ENCODE data around the gene NASP. TPM values are rescaled to one million over a fixed set of nuclear protein-coding genes. Genes with fewer than 3 reads are reported as not detected.

NASP gene
- total RNA-seq, 4 donors from 2014 or later = 44.2 to 79.3 (median 55.9) TPM

- peak; percentile 89 to 93 for DNase-seq (ENCODE audit: low spot score in 2 of 2)
- no peak for TF ChIP-seq CTCF (IDR thresholded peaks at IDR 0.05)
- TF ChIP-seq POLR2A (IDR thresholded peaks at IDR 0.05) = peak in 1 of 2 donors; percentile 19
- TF ChIP-seq EP300 (IDR thresholded peaks at IDR 0.05) = no peak
- TF ChIP-seq POLR2AphosphoS5 (IDR thresholded peaks at IDR 0.05) = peak in 2 of 3 donors; percentile 33 to 59
- Histone ChIP-seq H3K27me3 (no peaks in the 10 kb centered on the region), H3K27ac (peak within 1 kb of the TSS; percentile 74), H3K4me3 (peak within 1 kb of the TSS; percentile 67), H3K36me3 (no peaks in the 10 kb centered on the region), H3K9me3 (no peaks in the 10 kb centered on the region), H3K4me1 (peaks cover 26% of the 10 kb centered on the region)
- WGBS = 1% methylated on average over 34 of the region's 47 CpGs
Observed at GRCh38 chr1:45550401-45551351, 33.2 kb upstream of the NASP start, which contains the start of gene AKR1A1. Gene AKR1A1 (plus strand): TSS chr1:45550826. CDS start chr1:45561795, 10,969 bp downstream.

- H3K4me1 ChIP-seq = peaks cover 26% of the 10 kb centered on the region
- no peaks in the 10 kb centered on the region for H3K9me3 ChIP-seq
- WGBS = 6% methylated on average over 3 of the region's 3 CpGs
- peaks cover 5% of the 10 kb centered on the region for H3K36me3 ChIP-seq
- TF ChIP-seq POLR2AphosphoS5 (IDR thresholded peaks at IDR 0.05) (no peak), CTCF (IDR thresholded peaks at IDR 0.05) (no peak), EP300 (IDR thresholded peaks at IDR 0.05) (no peak), POLR2A (IDR thresholded peaks at IDR 0.05) (no peak)
- peak overlapping the region; percentile 67 for H3K4me3 ChIP-seq
- H3K27me3 ChIP-seq = no peaks in the 10 kb centered on the region
- no peak for DNase-seq (ENCODE audit: low spot score in 2 of 2)
- no peak overlapping the region for H3K27ac ChIP-seq
Observed at GRCh38 chr1:45551684-45552083, 32.2 kb upstream of the NASP start.

GRCh38 chr1:45552331-45552730 is 31.5 kb upstream of the NASP start:
- Histone ChIP-seq H3K27me3 (no peaks in the 10 kb centered on the region), H3K9me3 (no peaks in the 10 kb centered on the region), H3K27ac (no peak overlapping the region), H3K4me3 (no peak overlapping the region), H3K4me1 (peaks cover 30% of the 10 kb centered on the region), H3K36me3 (peaks cover 5% of the 10 kb centered on the region)
- DNase-seq (ENCODE audit: low spot score in 2 of 2) = no peak
- WGBS = 45% methylated on average over 1 of the region's 1 CpG
- no peak for TF ChIP-seq POLR2AphosphoS5 (IDR thresholded peaks at IDR 0.05)
- no peak for TF ChIP-seq POLR2A (IDR thresholded peaks at IDR 0.05)
- TF ChIP-seq CTCF (IDR thresholded peaks at IDR 0.05) = no peak
- TF ChIP-seq EP300 (IDR thresholded peaks at IDR 0.05) = no peak

- WGBS = 69% methylated on average over 6 of the region's 6 CpGs
- H3K9me3 ChIP-seq = no peaks in the 10 kb centered on the region
- H3K4me3 ChIP-seq = no peak overlapping the region
- no peak overlapping the region for H3K27ac ChIP-seq
- H3K4me1 ChIP-seq = peaks cover 33% of the 10 kb centered on the region
- H3K27me3 ChIP-seq = no peaks in the 10 kb centered on the region
- H3K36me3 ChIP-seq = peaks cover 5% of the 10 kb centered on the region
- TF ChIP-seq EP300 (IDR thresholded peaks at IDR 0.05) = no peak
- no peak for TF ChIP-seq POLR2A (IDR thresholded peaks at IDR 0.05)
- no peak for TF ChIP-seq POLR2AphosphoS5 (IDR thresholded peaks at IDR 0.05)
- no peak for TF ChIP-seq CTCF (IDR thresholded peaks at IDR 0.05)
- no peak for DNase-seq (ENCODE audit: low spot score in 2 of 2)
Observed at GRCh38 chr1:45554198-45554597, 29.6 kb upstream of the NASP start.

GRCh38 chr1:45557422-45557944 is 26.4 kb upstream of the NASP start:
- H3K27ac ChIP-seq = no peak overlapping the region
- no peaks in the 10 kb centered on the region for H3K9me3 ChIP-seq
- WGBS = 41% methylated on average over 3 of the region's 3 CpGs
- no peak for TF ChIP-seq EP300 (IDR thresholded peaks at IDR 0.05)
- H3K36me3 ChIP-seq = peaks cover 20% of the 10 kb centered on the region
- H3K27me3 ChIP-seq = no peaks in the 10 kb centered on the region
- H3K4me3 ChIP-seq = no peak overlapping the region
- peaks cover 11% of the 10 kb centered on the region for H3K4me1 ChIP-seq
- no peak for DNase-seq (ENCODE audit: low spot score in 2 of 2)
